ENCODE measurements around the gene PCNX2.

PCNX2 gene

GRCh38 chr1:233313434-233314155 lies 18.1 kb upstream of the PCNX2 start:
- DNase-seq = no peak

- no peak for DNase-seq
Measured at GRCh38 chr1:233304489-233305102, 9.1 kb upstream of the PCNX2 start.

GRCh38 chr1:233300326-233300725 lies 4.8 kb upstream of the PCNX2 start:
- DNase-seq = no peak

- DNase-seq = no peak
Measured at GRCh38 chr1:233299450-233299849, 3.9 kb upstream of the PCNX2 start.

- no peak for DNase-seq
Measured at GRCh38 chr1:233295975-233296322, 424 bp upstream of the PCNX2 start.

GRCh38 chr1:233294913-233295236 lies 650 bp downstream of the PCNX2 start:
- peak; percentile 44 to 51 for DNase-seq

GRCh38 chr1:233293556-233294446 lies 1.7 kb downstream of the PCNX2 start:
- no peak for DNase-seq

- no peak for DNase-seq
Measured at GRCh38 chr1:233290396-233291034, 5.0 kb downstream of the PCNX2 start.

GRCh38 chr1:233289676-233290075 lies 5.8 kb downstream of the PCNX2 start:
- DNase-seq = no peak

GRCh38 chr1:233282582-233282886 lies 13.0 kb downstream of the PCNX2 start:
- no peak for DNase-seq

GRCh38 chr1:233281711-233282581 lies 13.6 kb downstream of the PCNX2 start:
- DNase-seq = peak in 1 of 2 experiments; percentile 7

- DNase-seq = no peak
Measured at GRCh38 chr1:233279971-233280370, 15.6 kb downstream of the PCNX2 start.

- DNase-seq = no peak
Measured at GRCh38 chr1:233278631-233279030, 16.9 kb downstream of the PCNX2 start.

- DNase-seq = no peak
Measured at GRCh38 chr1:233277637-233278606, 17.6 kb downstream of the PCNX2 start.

- no peak for DNase-seq
Measured at GRCh38 chr1:233269656-233270055, 25.9 kb downstream of the PCNX2 start.

- no peak for DNase-seq
Measured at GRCh38 chr1:233268389-233269022, 27.0 kb downstream of the PCNX2 start.

- DNase-seq = no peak
Measured at GRCh38 chr1:233261695-233262094, 33.8 kb downstream of the PCNX2 start.

- DNase-seq = no peak
Measured at GRCh38 chr1:233261206-233261605, 34.3 kb downstream of the PCNX2 start.

GRCh38 chr1:233257786-233258185 lies 37.7 kb downstream of the PCNX2 start:
- no peak for DNase-seq

- DNase-seq = no peak
Measured at GRCh38 chr1:233256789-233257188, 38.7 kb downstream of the PCNX2 start.

- DNase-seq = no peak
Measured at GRCh38 chr1:233256191-233256590, 39.3 kb downstream of the PCNX2 start.

Data from activated CD4-positive, alpha-beta T cell treated with anti-CD3 and anti-CD28 coated beads, Interleukin-2, amount 50 U/mL, for 4 hours (primary cell).